Measurements from ENCODE around the gene AREG.
A peak's percentile ranks its signal among the peaks of the same experiment; 100 is the strongest.
"Not testable (repeated sequence)": the region's sequence is repeated elsewhere in the genome, so short reads cannot be mapped to it uniquely, and the experiment has no call there.

The AREG gene, protein sequence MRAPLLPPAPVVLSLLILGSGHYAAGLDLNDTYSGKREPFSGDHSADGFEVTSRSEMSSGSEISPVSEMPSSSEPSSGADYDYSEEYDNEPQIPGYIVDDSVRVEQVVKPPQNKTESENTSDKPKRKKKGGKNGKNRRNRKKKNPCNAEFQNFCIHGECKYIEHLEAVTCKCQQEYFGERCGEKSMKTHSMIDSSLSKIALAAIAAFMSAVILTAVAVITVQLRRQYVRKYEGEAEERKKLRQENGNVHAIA

DNA sequence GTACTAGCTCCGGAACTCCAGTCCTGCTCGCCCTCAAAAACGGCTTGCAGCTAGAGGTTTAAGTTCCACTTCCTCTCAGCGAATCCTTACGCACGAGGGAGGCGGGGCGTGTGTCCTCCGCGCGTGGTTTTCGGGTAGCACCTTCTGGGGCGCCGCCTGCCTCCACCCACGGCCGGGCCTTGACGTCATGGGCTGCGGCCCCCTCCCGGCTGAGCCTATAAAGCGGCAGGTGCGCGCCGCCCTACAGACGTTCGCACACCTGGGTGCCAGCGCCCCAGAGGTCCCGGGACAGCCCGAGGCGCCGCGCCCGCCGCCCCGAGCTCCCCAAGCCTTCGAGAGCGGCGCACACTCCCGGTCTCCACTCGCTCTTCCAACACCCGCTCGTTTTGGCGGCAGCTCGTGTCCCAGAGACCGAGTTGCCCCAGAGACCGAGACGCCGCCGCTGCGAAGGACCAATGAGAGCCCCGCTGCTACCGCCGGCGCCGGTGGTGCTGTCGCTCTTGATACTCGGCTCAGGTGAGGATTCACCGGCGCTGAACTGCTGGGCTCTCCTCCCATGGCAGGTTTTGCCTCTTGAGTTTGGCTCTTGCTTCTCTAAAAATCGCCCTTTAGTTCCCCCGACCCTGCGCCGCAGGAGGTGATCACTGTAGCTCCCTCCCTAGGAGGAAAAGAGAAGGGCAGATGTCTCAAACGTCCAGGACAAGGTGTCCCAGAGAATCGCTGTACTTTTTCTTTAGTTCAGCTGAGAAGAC is at the start of gene AREG:
Gene AREG (plus strand): TSS at position 246 of the 752 bp plus-strand sequence. CDS start 210 bp downstream, at position 456.
- Mint-ChIP-seq H3K27ac (no peak within 1 kb of the TSS), H3K4me3 (peak within 1 kb of the TSS; percentile 87), H3K4me1 (peaks cover 6% of the 10 kb centered on the region), H3K27me3 (ENCODE audit: low read depth, poor library complexity) (peaks cover 48% of the 10 kb centered on the region), H3K36me3 (ENCODE audit: low read depth) (no peaks in the 10 kb centered on the region), H3K9me3 (no peaks in the 10 kb centered on the region)
- TF ChIP-seq, protein P1, sequence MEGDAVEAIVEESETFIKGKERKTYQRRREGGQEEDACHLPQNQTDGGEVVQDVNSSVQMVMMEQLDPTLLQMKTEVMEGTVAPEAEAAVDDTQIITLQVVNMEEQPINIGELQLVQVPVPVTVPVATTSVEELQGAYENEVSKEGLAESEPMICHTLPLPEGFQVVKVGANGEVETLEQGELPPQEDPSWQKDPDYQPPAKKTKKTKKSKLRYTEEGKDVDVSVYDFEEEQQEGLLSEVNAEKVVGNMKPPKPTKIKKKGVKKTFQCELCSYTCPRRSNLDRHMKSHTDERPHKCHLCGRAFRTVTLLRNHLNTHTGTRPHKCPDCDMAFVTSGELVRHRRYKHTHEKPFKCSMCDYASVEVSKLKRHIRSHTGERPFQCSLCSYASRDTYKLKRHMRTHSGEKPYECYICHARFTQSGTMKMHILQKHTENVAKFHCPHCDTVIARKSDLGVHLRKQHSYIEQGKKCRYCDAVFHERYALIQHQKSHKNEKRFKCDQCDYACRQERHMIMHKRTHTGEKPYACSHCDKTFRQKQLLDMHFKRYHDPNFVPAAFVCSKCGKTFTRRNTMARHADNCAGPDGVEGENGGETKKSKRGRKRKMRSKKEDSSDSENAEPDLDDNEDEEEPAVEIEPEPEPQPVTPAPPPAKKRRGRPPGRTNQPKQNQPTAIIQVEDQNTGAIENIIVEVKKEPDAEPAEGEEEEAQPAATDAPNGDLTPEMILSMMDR (IDR thresholded peaks at IDR 0.05), result peak; percentile 43
- peak; percentile 67 for DNase-seq

DNA sequence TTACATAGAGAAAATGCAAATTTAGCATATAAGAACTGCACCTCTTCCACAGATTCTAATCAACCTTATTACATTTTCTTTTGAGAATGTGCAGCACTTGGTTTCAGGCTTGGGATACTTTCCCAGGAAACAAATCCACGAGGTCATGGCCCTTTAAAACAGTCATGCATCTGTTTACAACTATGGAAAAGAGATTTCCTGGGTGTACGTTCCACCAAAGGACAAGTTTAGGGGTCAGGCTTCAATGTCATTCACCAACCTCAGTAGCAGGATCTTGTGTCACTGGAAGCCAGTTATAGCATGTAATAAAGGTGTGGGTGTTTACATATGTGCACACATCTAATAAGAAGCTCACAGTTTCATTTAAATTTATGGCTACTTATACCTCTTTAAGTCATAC is 49.3 kb upstream of the AREG start:
- H3K9me3 Mint-ChIP-seq, result peaks cover 10% of the 10 kb centered on the region
- TF ChIP-seq, protein P1 (IDR thresholded peaks at IDR 0.05), result no peak
- no peak for DNase-seq
- no peak overlapping the region for H3K4me3 Mint-ChIP-seq
- H3K4me1 Mint-ChIP-seq, result no peaks in the 10 kb centered on the region
- peaks cover 4% of the 10 kb centered on the region for H3K27me3 Mint-ChIP-seq (ENCODE audit: low read depth, poor library complexity)
- no peaks in the 10 kb centered on the region for H3K36me3 Mint-ChIP-seq (ENCODE audit: low read depth)
- no peak overlapping the region for H3K27ac Mint-ChIP-seq

DNA sequence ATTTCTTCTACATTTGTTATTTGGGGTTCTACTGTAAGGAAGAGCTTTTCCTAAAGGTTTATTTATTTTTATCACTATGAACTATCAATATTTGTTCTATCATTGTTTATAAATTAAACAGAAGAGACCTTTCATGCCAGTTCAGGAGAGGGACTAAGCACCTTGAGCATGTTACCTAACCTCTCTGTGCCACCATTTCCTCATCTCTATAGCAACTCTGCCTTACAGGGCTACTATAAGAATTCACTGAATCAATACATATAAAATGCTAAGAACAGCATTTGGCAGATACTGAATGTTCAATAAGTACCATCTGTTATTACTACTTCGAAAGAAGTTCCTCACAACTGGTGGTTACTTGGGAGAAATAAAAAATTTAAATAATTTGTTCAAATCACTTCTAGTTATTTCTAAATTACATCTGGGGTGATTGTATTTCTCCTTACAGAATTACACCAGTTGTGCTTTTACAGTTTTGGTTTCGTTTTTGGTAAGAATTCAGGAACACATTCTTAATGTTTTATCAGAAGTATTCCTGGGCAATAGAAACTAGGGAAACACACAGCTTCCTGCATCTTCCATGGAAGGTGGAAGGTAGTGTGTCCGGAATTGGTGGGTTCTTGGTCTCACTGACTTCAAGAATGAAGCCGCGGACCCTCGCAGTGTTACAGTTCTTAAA is 47.0 kb upstream of the AREG start:
- no peaks in the 10 kb centered on the region for H3K36me3 Mint-ChIP-seq (ENCODE audit: low read depth)
- no peak overlapping the region for H3K4me3 Mint-ChIP-seq
- no peak for DNase-seq
- TF ChIP-seq, protein P1 (IDR thresholded peaks at IDR 0.05), result no peak
- H3K27me3 Mint-ChIP-seq (ENCODE audit: low read depth, poor library complexity), result peaks cover 7% of the 10 kb centered on the region
- peaks cover 15% of the 10 kb centered on the region for H3K9me3 Mint-ChIP-seq
- H3K27ac Mint-ChIP-seq, result peak overlapping the region; percentile 69
- no peaks in the 10 kb centered on the region for H3K4me1 Mint-ChIP-seq

DNA sequence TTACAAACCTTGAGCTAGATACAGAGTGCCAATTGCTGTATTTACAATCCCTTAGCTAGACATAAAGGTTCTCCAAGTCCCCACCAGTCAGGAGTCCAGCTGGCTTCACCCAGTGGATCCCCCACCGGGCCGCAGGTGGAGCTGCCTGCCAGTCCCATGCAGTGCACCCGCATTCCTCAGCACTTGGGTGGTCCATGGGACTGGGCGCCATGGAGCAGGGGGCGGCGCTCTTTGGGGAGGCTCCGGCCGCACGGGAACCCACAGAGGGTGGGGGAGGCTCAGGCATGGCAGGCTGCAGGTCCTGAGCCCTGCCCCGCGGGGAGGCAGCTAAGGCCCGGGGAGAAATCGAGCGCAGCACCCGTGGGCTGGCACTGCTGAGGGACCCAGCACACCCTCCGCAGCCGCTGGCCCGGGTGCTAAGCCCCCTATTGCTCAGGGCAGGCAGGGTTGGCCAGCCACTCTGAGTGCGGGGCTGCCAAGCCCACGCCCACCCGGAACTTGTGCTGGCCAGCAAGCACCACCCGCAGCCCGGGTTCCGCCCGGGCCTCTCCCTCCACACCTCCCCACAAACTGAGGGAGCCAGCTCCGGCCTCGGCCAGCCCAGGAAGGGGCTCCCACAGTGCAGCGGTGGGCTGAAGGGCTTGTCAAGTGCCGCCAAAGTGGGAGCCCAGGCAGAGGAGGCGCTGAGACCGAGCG is 45.9 kb upstream of the AREG start:
- not testable (repeated sequence) for DNase-seq; H3K4me1 Mint-ChIP-seq; H3K27me3 Mint-ChIP-seq (ENCODE audit: low read depth, poor library complexity); H3K36me3 Mint-ChIP-seq (ENCODE audit: low read depth); H3K27ac Mint-ChIP-seq; H3K4me3 Mint-ChIP-seq
- H3K9me3 Mint-ChIP-seq, result peaks cover 15% of the 10 kb centered on the region

DNA sequence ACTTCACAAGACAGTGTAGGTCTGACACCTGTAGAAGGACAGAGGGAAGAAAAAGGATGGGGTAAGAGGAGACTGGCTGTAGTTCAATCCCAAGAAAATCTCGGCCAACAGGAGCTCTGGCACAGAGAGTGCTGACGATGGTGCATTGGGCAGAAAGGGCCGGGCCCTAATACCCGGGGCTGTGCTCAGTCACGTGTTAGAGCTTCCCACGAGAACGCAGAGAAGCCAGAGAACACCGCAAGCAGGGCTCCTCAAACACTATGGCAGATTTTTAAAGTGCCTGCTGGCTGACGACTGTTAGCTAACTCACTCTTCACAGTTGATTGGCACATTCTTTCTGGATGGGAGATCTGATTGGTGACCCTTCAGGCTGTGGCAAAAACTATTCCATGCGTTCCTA is 44.5 kb upstream of the AREG start:
- no peaks in the 10 kb centered on the region for H3K36me3 Mint-ChIP-seq (ENCODE audit: low read depth)
- peaks cover 3% of the 10 kb centered on the region for H3K27me3 Mint-ChIP-seq (ENCODE audit: low read depth, poor library complexity)
- H3K4me3 Mint-ChIP-seq, result no peak overlapping the region
- no peaks in the 10 kb centered on the region for H3K4me1 Mint-ChIP-seq
- TF ChIP-seq, protein P1 (IDR thresholded peaks at IDR 0.05), result no peak
- DNase-seq, result no peak
- H3K9me3 Mint-ChIP-seq, result peaks cover 15% of the 10 kb centered on the region
- no peak overlapping the region for H3K27ac Mint-ChIP-seq

All from nephron progenitor cell (in vitro differentiated cells).